A549 (cell line): ENCODE measurements around the gene FOXK1. TPM values are rescaled to one million over a fixed set of nuclear protein-coding genes. Genes with fewer than 3 reads are reported as not detected.

Source experiments
- ATAC-seq, 2 experiments: fragments of 200-7000 bp in 1 of 2; fragments of >200 bp in 1 of 2; cut with Nextera tagmentation in 1 of 2; cut with Tn5 transposase in 1 of 2; 3 replicates each; pipeline versions ENCODE4 v1.8.0 to v1.9.1; 2018 to 2020; ENCODE audit warnings: mild to moderate bottlenecking in 1 of 2, moderate library complexity in 1 of 2
- CTCF ChIA-PET: fragments of 300-600 bp; sonication (Branson Sonifier 250); formaldehyde crosslinking; extraction: SDS; loops from one replicate; lab custom pipeline; 2021; ENCODE audit warnings: antibody characterized with exemption, inconsistent platforms; lab: Yijun Ruan, JAX
- POLR2A ChIA-PET: fragments of 350-600 bp; formaldehyde crosslinking; extraction: SDS; loops from one replicate; lab custom pipeline; 2021; ENCODE audit warnings: antibody characterized with exemption, inconsistent platforms; lab: Yijun Ruan, JAX
- DNase-seq, 2 experiments: peaks; one replicate each; pipeline versions ENCODE4 v3.0.0 to v3.0.0-alpha.2; 2011 to 2016; ENCODE audit warnings: low read depth in 1 of 2, low spot score in 1 of 2
- FAIRE-seq: peaks from 2 replicates; lab custom pipeline; 2011; peaks lifted over from hg19 to GRCh38; lab: Jason Lieb, UNC
- H3K27ac ChIP-seq, 2 experiments: fragments of >200 bp; sonication (Bioruptor Twin); formaldehyde crosslinking; 3 replicates each; pipeline ENCODE4 v1.5.1; 2016 to 2017
- H3K4me1 ChIP-seq: fragments of >200 bp; sonication (Bioruptor Twin); formaldehyde crosslinking; 3 replicates; pipeline ENCODE4 v1.6.1; 2016
- H3K4me2 ChIP-seq: fragments of >200 bp; sonication (Bioruptor Twin); formaldehyde crosslinking; 3 replicates; pipeline ENCODE4 v1.6.1; 2016
- H3K4me3 ChIP-seq: fragments of >200 bp; sonication (Bioruptor Twin); formaldehyde crosslinking; 3 replicates; pipeline ENCODE4 v1.5.1; 2016
- H3K9me3 ChIP-seq: fragments of >200 bp; sonication (Bioruptor Twin); formaldehyde crosslinking; 3 replicates; pipeline ENCODE4 v1.6.1; 2016
- CBX2 ChIP-seq: fragments of 200-600 bp; sonication (generic); IDR thresholded peaks from 2 replicates; pipeline ENCODE4 v1.6.1; 2016; ENCODE audit warnings: low read depth, mild to moderate bottlenecking, borderline replicate concordance
- EHF ChIP-seq: fragments of 250-450 bp; sonication (Bioruptor Pico); IDR thresholded peaks from 2 replicates; pipeline ENCODE4 v1.5.0; 2020; ENCODE audit warnings: mild to moderate bottlenecking
- EP300 ChIP-seq, 2 experiments: fragments of >200 bp; sonication (Bioruptor Twin); formaldehyde crosslinking; IDR thresholded peaks; 2 replicates in 1 of 2; 3 replicates in 1 of 2; pipeline ENCODE4 v1.6.1; 2016 to 2017
- ESRRA ChIP-seq: fragments of 150-350 bp; IDR thresholded peaks from 2 replicates; pipeline ENCODE4 v1.6.1; 2014; ENCODE audit warnings: mild to moderate bottlenecking, low read length, borderline replicate concordance
- FOSB ChIP-seq: fragments of 250-450 bp; sonication (Bioruptor Pico); IDR thresholded peaks from 2 replicates; pipeline ENCODE4 v1.5.0; 2020; ENCODE audit warnings: mild to moderate bottlenecking, moderate library complexity
- FOXS1 ChIP-seq: fragments of 250-450 bp; sonication (Bioruptor Pico); IDR thresholded peaks from 2 replicates; pipeline ENCODE4 v1.5.0; 2020; ENCODE audit warnings: mild to moderate bottlenecking, moderate library complexity
- KDM1A ChIP-seq: fragments of 200-600 bp; sonication (generic); IDR thresholded peaks from 2 replicates; pipeline ENCODE4 v1.6.1; 2016; ENCODE audit warnings: low read depth, mild to moderate bottlenecking
- MAZ ChIP-seq: fragments of 150-350 bp; IDR thresholded peaks from 2 replicates; pipeline ENCODE4 v1.6.1; 2014; ENCODE audit warnings: antibody characterized with exemption, low read depth, low read length, borderline replicate concordance
- RAD21 ChIP-seq, 2 experiments: fragments of >200 bp in 1 of 2; sonication (Bioruptor Twin) in 1 of 2; formaldehyde crosslinking in 1 of 2; IDR thresholded peaks in 1 of 2; conservative IDR thresholded peaks in 1 of 2; 2 replicates in 1 of 2; 3 replicates in 1 of 2; pipeline ENCODE4 v1.6.1; 2012 to 2018; ENCODE audit warnings: inconsistent platforms in 1 of 2
- RARB ChIP-seq: fragments of 250-450 bp; sonication (Bioruptor Pico); IDR thresholded peaks from 2 replicates; pipeline ENCODE4 v1.8.0; 2021; ENCODE audit warnings: mild to moderate bottlenecking, moderate library complexity
- RNF2 ChIP-seq: fragments of 200-600 bp; sonication (generic); IDR thresholded peaks from 2 replicates; pipeline ENCODE4 v1.6.1; 2016; ENCODE audit warnings: low read depth, mild to moderate bottlenecking, antibody characterized with exemption, moderate library complexity, borderline replicate concordance
- SMC3 ChIP-seq: fragments of >200 bp; sonication (Bioruptor Twin); formaldehyde crosslinking; IDR thresholded peaks from 3 replicates; pipeline ENCODE4 v1.6.1; 2018; ENCODE audit warnings: inconsistent platforms
- SREBF2 ChIP-seq: fragments of 450-650 bp; IDR thresholded peaks from 2 replicates; pipeline ENCODE4 v1.6.1; 2014; ENCODE audit warnings: mild to moderate bottlenecking, moderate library complexity
- ZC3H11A ChIP-seq: fragments of 450-650 bp; IDR thresholded peaks from 2 replicates; pipeline ENCODE4 v1.6.1; 2014; ENCODE audit warnings: antibody characterized with exemption, mild to moderate bottlenecking
- ZSCAN20 ChIP-seq: fragments of 250-450 bp; sonication (Bioruptor Pico); IDR thresholded peaks from 2 replicates; pipeline ENCODE4 v1.8.0; 2022; ENCODE audit warnings: mild to moderate bottlenecking, moderate library complexity
- WGBS: methylation state at CpG from one replicate; pipeline ENCODE4 v1.1.6; 2017; ENCODE audit errors: missing lambda C conversion rate; 5-methylcytosine and 5-hydroxymethylcytosine counted together
- polyA plus RNA-seq, 4 experiments: library from polyadenylated mRNA; depleted of rRNA in 3 of 4; stranded (reverse); fragments of >200 nt; fragmentation: RNase III in 1 of 4; extraction: RNeasy Plus Mini Kit Qiagen cat#74134 plus additional on column Dnase treatment in 1 of 4; gene quantifications; 2 replicates in 3 of 4; 3 replicates in 1 of 4; pipeline ENCODE4 v1.2.3, GENCODE V29; 2011 to 2017
- TF ChIP-seq, protein P1 (sequence below): IDR thresholded peaks from 2 replicates; pipeline ENCODE4 v1.6.1; 2012
- TF ChIP-seq, protein P2 (sequence below): fragments of >200 bp; sonication (Bioruptor Twin); formaldehyde crosslinking; IDR thresholded peaks from 3 replicates; pipeline ENCODE4 v1.5.1; 2016
- TF ChIP-seq, protein P3 (sequence below): fragments of >200 bp; sonication (Bioruptor Twin); formaldehyde crosslinking; IDR thresholded peaks from 3 replicates; pipeline ENCODE4 v1.6.1; 2016
- TF ChIP-seq, protein P4 (sequence below): fragments of >200 bp; sonication (Bioruptor Twin); formaldehyde crosslinking; IDR thresholded peaks from 2 replicates; pipeline ENCODE4 v1.6.1; 2016
- TF ChIP-seq, protein P5 (sequence below): IDR thresholded peaks from 2 replicates; pipeline ENCODE4 v1.6.1; 2012; ENCODE audit warnings: low read depth, borderline replicate concordance
- TF ChIP-seq, protein P6 (sequence below): fragments of 250-450 bp; sonication (Bioruptor Pico); IDR thresholded peaks from 2 replicates; pipeline ENCODE4 v1.5.0; 2020; ENCODE audit warnings: low read depth, mild to moderate bottlenecking, moderate library complexity

The FOXK1 gene
- polyA plus RNA-seq, 2 of the 4 experiments (the other 2 are of a cell fraction): 6.8 to 10.9 TPM

DNA sequence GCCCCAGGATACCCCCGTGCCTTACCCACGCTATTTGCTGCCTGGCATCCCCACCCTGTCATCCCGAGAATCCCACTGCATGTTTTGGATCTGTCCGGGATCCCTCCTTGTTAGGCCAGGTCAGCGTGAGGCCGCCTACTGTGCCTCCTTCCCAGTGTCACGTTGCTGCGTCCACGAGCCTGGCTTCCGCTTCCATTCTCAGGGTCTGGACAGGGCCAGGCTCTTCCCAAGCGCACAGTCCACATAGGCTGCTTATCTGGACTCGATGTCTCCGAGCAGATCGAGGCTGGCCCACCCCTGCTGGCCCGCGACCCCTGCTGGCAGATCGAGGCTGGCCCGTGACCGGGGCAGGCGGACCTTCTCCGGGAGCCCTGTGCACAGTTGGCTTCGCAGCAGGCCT is 27.1 kb downstream of the FOXK1 start:
- TF ChIP-seq, protein P1, sequence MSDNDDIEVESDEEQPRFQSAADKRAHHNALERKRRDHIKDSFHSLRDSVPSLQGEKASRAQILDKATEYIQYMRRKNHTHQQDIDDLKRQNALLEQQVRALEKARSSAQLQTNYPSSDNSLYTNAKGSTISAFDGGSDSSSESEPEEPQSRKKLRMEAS: no peak
- TF ChIP-seq FOSB (CRISPR knock-in tag) (no peak), RARB (CRISPR knock-in tag) (no peak), SREBF2 (no peak), MAZ (no peak), CBX2 (no peak), EHF (CRISPR knock-in tag) (no peak), EP300 (IDR thresholded peaks at IDR 0.05) (no peak)
- TF ChIP-seq, protein P2, sequence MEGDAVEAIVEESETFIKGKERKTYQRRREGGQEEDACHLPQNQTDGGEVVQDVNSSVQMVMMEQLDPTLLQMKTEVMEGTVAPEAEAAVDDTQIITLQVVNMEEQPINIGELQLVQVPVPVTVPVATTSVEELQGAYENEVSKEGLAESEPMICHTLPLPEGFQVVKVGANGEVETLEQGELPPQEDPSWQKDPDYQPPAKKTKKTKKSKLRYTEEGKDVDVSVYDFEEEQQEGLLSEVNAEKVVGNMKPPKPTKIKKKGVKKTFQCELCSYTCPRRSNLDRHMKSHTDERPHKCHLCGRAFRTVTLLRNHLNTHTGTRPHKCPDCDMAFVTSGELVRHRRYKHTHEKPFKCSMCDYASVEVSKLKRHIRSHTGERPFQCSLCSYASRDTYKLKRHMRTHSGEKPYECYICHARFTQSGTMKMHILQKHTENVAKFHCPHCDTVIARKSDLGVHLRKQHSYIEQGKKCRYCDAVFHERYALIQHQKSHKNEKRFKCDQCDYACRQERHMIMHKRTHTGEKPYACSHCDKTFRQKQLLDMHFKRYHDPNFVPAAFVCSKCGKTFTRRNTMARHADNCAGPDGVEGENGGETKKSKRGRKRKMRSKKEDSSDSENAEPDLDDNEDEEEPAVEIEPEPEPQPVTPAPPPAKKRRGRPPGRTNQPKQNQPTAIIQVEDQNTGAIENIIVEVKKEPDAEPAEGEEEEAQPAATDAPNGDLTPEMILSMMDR: no peak
- no peak overlapping the region for H3K4me3 ChIP-seq
- H3K27ac ChIP-seq: no peak overlapping the region
- ATAC-seq: no peak
- CTCF ChIA-PET: no interaction called here
- DNase-seq: no peak
- WGBS: 97% methylated on average over 22 of the region's 22 CpGs
- H3K9me3 ChIP-seq: no peaks in the 10 kb centered on the region
- no peak overlapping the region for H3K4me2 ChIP-seq
- no peak for FAIRE-seq
- peaks cover 47% of the 10 kb centered on the region for H3K4me1 ChIP-seq
- POLR2A ChIA-PET: no interaction called here

DNA sequence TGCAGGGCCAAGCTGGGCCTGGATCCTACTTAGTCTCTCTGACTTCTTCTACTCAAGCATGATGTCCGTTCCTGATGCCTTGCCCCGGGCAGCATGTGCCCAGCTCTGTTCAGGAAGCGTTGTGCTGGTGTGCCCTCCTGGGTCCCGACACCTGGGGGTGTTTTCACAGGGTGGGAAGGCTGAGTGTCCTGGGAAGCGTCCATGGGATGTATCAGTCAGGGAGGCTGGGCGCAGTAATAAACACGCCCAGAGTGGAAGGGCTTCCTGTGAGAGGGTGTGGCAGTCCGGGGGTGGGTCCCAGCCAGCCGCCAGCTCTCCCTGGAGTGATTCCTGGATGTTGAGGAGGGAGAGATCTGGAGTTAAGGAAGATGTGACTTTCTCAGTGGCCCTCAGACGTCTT is 29.0 kb downstream of the FOXK1 start:
- H3K4me2 ChIP-seq: peak overlapping the region; percentile 74; the same call in 2 of the 3 replicates
- ATAC-seq (no peak), FAIRE-seq (no peak), DNase-seq (no peak)
- ChIA-PET POLR2A (interaction anchor here (0.5 kb wide), 1 partner anchor 34 kb away, joined by 3 read pairs; no protein-coding TSS in a partner anchor), CTCF (interaction anchor here (0.7 to 1.7 kb wide), 7 partner anchors 9 to 100 kb away, joined by 3 to 5 read pairs (median 3); no protein-coding TSS in a partner anchor)
- TF ChIP-seq ZSCAN20 (CRISPR knock-in tag) (no peak), KDM1A (peak; percentile 53; the same call in 1 of the 2 replicates)
- H3K27ac ChIP-seq: peak overlapping the region in 1 of 2 experiments; percentile 62; a peak in 2 of 6 replicates
- 83% methylated on average over 10 of the region's 10 CpGs for WGBS
- H3K4me3 ChIP-seq: no peak overlapping the region
- H3K4me1 ChIP-seq: peaks cover 61% of the 10 kb centered on the region
- no peaks in the 10 kb centered on the region for H3K9me3 ChIP-seq

DNA sequence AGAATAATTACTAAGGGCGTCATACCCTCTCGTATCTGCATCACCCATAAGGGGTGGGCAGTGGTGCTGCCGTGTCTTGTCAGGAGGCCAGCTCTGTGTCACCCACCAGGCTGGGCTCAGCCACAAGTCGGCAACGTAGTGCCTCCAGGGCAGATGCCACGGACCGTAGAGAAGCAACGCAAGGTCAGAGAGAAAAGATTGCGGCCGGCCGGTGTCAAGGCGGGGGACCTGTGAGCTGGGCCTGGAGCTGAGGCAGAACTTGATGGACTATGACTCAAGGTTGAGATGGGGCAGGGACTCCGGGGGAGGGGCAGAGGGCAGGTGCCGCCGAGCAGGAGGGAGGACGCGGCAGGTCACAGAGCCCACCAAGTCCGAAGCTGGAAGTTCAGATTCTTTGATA is 29.5 kb downstream of the FOXK1 start:
- H3K9me3 ChIP-seq: no peaks in the 10 kb centered on the region
- H3K4me3 ChIP-seq: no peak overlapping the region
- peak overlapping the region; percentile 74 for H3K4me2 ChIP-seq
- ChIA-PET CTCF (interaction anchor here (0.7 to 1.7 kb wide), 6 partner anchors 8 to 100 kb away, joined by 3 to 5 read pairs (median 3); no protein-coding TSS in a partner anchor), POLR2A (no interaction called here)
- WGBS: 92% methylated on average over 18 of the region's 18 CpGs
- peak overlapping the region in 1 of 2 experiments; percentile 62; a peak in 3 of 6 replicates for H3K27ac ChIP-seq
- ATAC-seq (no peak), DNase-seq (no peak)
- peaks cover 58% of the 10 kb centered on the region for H3K4me1 ChIP-seq
- TF ChIP-seq, protein P3, sequence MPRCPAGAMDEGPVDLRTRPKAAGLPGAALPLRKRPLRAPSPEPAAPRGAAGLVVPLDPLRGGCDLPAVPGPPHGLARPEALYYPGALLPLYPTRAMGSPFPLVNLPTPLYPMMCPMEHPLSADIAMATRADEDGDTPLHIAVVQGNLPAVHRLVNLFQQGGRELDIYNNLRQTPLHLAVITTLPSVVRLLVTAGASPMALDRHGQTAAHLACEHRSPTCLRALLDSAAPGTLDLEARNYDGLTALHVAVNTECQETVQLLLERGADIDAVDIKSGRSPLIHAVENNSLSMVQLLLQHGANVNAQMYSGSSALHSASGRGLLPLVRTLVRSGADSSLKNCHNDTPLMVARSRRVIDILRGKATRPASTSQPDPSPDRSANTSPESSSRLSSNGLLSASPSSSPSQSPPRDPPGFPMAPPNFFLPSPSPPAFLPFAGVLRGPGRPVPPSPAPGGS: no peak
- TF ChIP-seq FOXS1 (CRISPR knock-in tag) (no peak), RAD21 (conservative IDR thresholded peaks at IDR 0.05 in 1 of 2, IDR thresholded peaks at IDR 0.05 in 1 of 2) (no peak), ESRRA (no peak), SMC3 (no peak), CBX2 (no peak), RNF2 (no peak), ZC3H11A (no peak)
- TF ChIP-seq, protein P4, sequence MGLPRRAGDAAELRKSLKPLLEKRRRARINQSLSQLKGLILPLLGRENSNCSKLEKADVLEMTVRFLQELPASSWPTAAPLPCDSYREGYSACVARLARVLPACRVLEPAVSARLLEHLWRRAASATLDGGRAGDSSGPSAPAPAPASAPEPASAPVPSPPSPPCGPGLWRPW: no peak
- TF ChIP-seq, protein P5, sequence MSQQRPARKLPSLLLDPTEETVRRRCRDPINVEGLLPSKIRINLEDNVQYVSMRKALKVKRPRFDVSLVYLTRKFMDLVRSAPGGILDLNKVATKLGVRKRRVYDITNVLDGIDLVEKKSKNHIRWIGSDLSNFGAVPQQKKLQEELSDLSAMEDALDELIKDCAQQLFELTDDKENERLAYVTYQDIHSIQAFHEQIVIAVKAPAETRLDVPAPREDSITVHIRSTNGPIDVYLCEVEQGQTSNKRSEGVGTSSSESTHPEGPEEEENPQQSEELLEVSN: no peak
- TF ChIP-seq, protein P6, sequence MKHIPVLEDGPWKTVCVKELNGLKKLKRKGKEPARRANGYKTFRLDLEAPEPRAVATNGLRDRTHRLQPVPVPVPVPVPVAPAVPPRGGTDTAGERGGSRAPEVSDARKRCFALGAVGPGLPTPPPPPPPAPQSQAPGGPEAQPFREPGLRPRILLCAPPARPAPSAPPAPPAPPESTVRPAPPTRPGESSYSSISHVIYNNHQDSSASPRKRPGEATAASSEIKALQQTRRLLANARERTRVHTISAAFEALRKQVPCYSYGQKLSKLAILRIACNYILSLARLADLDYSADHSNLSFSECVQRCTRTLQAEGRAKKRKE (CRISPR knock-in tag): no peak
- TF ChIP-seq, all 56 proteins: peak for 0
- no peak for FAIRE-seq
